HCT116 (cell line): ENCODE results near the gene RNF126. TPM values are rescaled to one million over a fixed set of nuclear protein-coding genes. Genes with fewer than 3 reads are reported as not detected.
A peak's percentile ranks its signal among the peaks of the same experiment; 100 is the strongest.

Experiments used
- ATAC-seq: fragments of 200-7000 bp; cut with Tn5 transposase; 2 replicates; pipeline ENCODE4 v1.9.1; 2020; ENCODE audit warnings: mild to moderate bottlenecking, moderate library complexity
- BruUV-seq: library from RNA; stranded (reverse); fragments of 400-500 nt; replicated peaks from 2 replicates; lab custom pipeline; 2021; lab: Mats Ljungman, UMichigan
- CTCF ChIA-PET: fragments of 300-600 bp; sonication (Branson Sonifier 250); formaldehyde crosslinking; loops from one replicate; lab custom pipeline; 2021; ENCODE audit warnings: antibody characterized with exemption; lab: Charles Lee
- POLR2A ChIA-PET: fragments of 300-600, 350-600 bp; sonication (Branson Sonifier 250); formaldehyde crosslinking; loops from one replicate; lab custom pipeline; 2021; ENCODE audit warnings: antibody characterized with exemption; lab: Charles Lee
- RAD21 ChIA-PET, 2 experiments: fragments of 300-600 bp; sonication (Branson Sonifier 250); formaldehyde crosslinking; loops; one replicate each; lab custom pipeline; 2023; ENCODE audit warnings: low total read pairs in 2 of 2; ENCODE audit not compliant: uncharacterized antibody in 2 of 2, unreplicated experiment in 2 of 2, low non-redundant PET in 1 of 2; lab: Charles Lee
- DNase-seq: peaks from one replicate; pipeline ENCODE4 v3.0.0-alpha.2; 2010; ENCODE audit warnings: low read depth, low spot score
- H2AFZ ChIP-seq: fragments of 200-600 bp; shearing (Covaris generic), sonication (generic); 2 replicates; pipeline ENCODE4 v1.6.1; 2017; ENCODE audit warnings: low read depth, mixed run types, mixed read lengths, antibody characterized with exemption, low read length; ENCODE audit not compliant: poor library complexity, severe bottlenecking
- H3K27ac ChIP-seq: 2 replicates; pipeline ENCODE4 v1.5.1; 2012; ENCODE audit warnings: low read depth, low read length
- H3K27me3 ChIP-seq: fragments of 200-600 bp; sonication (generic); 2 replicates; pipeline ENCODE4 v1.6.1; 2016; ENCODE audit warnings: mixed run types, low read length, mixed read lengths; ENCODE audit not compliant: insufficient read depth
- H3K36me3 ChIP-seq, 2 experiments: fragments of 200-500 bp in 1 of 2; fragments of 200-600 bp in 1 of 2; sonication (Bioruptor generic) in 1 of 2; sonication (generic) in 1 of 2; 2 replicates each; pipeline versions ENCODE4 v1.5.1 to v1.6.1; 2014 to 2016; ENCODE audit warnings: low read length in 2 of 2, inconsistent platforms in 1 of 2, mixed read lengths in 1 of 2, mixed run types in 1 of 2; ENCODE audit not compliant: insufficient read depth in 2 of 2, control insufficient read depth in 1 of 2
- H3K4me1 ChIP-seq, 2 experiments: fragments of 200-600 bp in 1 of 2; sonication (generic) in 1 of 2; 2 replicates each; pipeline versions ENCODE4 v1.5.1 to v1.6.1; 2012 to 2017; ENCODE audit warnings: low read length in 2 of 2, inconsistent platforms in 1 of 2, mild to moderate bottlenecking in 1 of 2, mixed read lengths in 1 of 2, mixed run types in 1 of 2, moderate library complexity in 1 of 2; ENCODE audit not compliant: insufficient read depth in 2 of 2, control insufficient read depth in 1 of 2
- H3K4me2 ChIP-seq: fragments of 200-600 bp; sonication (generic); 2 replicates; pipeline ENCODE4 v1.6.1; 2017; ENCODE audit warnings: mixed run types, low read length, mixed read lengths
- H3K4me3 ChIP-seq, 2 experiments: fragments of 200-600 bp in 1 of 2; sonication (generic) in 1 of 2; replicated peaks in 1 of 2; 2 replicates each; pipeline ENCODE4 v1.5.1; 2011 to 2016; ENCODE audit warnings: low read length in 2 of 2, control low read depth in 1 of 2, low read depth in 1 of 2, mild to moderate bottlenecking in 1 of 2, mixed read lengths in 1 of 2, mixed run types in 1 of 2
- H3K79me2 ChIP-seq: fragments of 200-600 bp; sonication (generic); 2 replicates; pipeline ENCODE4 v1.6.1; 2017; ENCODE audit warnings: mild to moderate bottlenecking, mixed run types, low read length, moderate library complexity, mixed read lengths; ENCODE audit not compliant: insufficient read depth
- H3K9ac ChIP-seq: fragments of 200-600 bp; sonication (generic); 2 replicates; pipeline ENCODE4 v1.6.1; 2016; ENCODE audit warnings: low read length, mixed read lengths
- H3K9me2 ChIP-seq: fragments of 200-600 bp; sonication (generic), shearing (Covaris generic); 2 replicates; pipeline ENCODE4 v1.6.1; 2017; ENCODE audit warnings: mixed run types, mild to moderate bottlenecking, moderate library complexity; ENCODE audit not compliant: insufficient read depth
- H3K9me3 ChIP-seq, 2 experiments: fragments of 200-500 bp in 1 of 2; fragments of 200-600 bp in 1 of 2; sonication (Bioruptor generic) in 1 of 2; sonication (generic) in 1 of 2; 2 replicates each; pipeline ENCODE4 v1.6.1; 2014 to 2017; ENCODE audit warnings: low read length in 2 of 2, mixed read lengths in 2 of 2, inconsistent platforms in 1 of 2, low read depth in 1 of 2, mild to moderate bottlenecking in 1 of 2, mixed run types in 1 of 2, moderate library complexity in 1 of 2; ENCODE audit not compliant: control insufficient read depth in 1 of 2, insufficient read depth in 1 of 2
- H4K20me1 ChIP-seq: fragments of 200-600 bp; sonication (generic), shearing (Covaris generic); 2 replicates; pipeline ENCODE4 v1.6.1; 2017; ENCODE audit warnings: mixed run types, mild to moderate bottlenecking, moderate library complexity; ENCODE audit not compliant: insufficient read depth
- CBX3 ChIP-seq: IDR thresholded peaks from 2 replicates; pipeline ENCODE4 v1.6.1; 2012; ENCODE audit warnings: low read depth
- ELF1 ChIP-seq: IDR thresholded peaks from 2 replicates; pipeline ENCODE4 v1.6.1; 2012; ENCODE audit warnings: low read depth, borderline replicate concordance
- FOSL1 ChIP-seq: IDR thresholded peaks from 2 replicates; pipeline ENCODE4 v1.6.1; 2012; ENCODE audit warnings: low read depth
- JUND ChIP-seq: IDR thresholded peaks from 2 replicates; pipeline ENCODE4 v1.6.1; 2012
- RAD21 ChIP-seq: IDR thresholded peaks from 2 replicates; pipeline ENCODE4 v1.6.1; 2012; ENCODE audit warnings: low read depth, mild to moderate bottlenecking
- SIN3A ChIP-seq: IDR thresholded peaks from 2 replicates; pipeline ENCODE4 v1.6.1; 2012; ENCODE audit warnings: low read depth
- ZFX ChIP-seq: fragments of 450-650 bp; IDR thresholded peaks from 2 replicates; pipeline ENCODE4 v1.6.1; 2017
- ZNF274 ChIP-seq: fragments of 200-500 bp; sonication (Bioruptor generic); IDR thresholded peaks from 2 replicates; pipeline ENCODE4 v1.6.1; 2014; ENCODE audit warnings: mild to moderate bottlenecking, low read depth, low read length, inconsistent platforms
- intact Hi-C: fragments of 100-400 bp; cut with micrococcal nuclease; formaldehyde crosslinking; loops from 2 replicates; pipeline ENCODE4 v1.10.0; 2022
- total RNA-seq: library from RNA; stranded (reverse); gene quantifications from one replicate; pipeline ENCODE4 v1.2.1, GENCODE V29; 2021; ENCODE audit not compliant: unreplicated experiment
- TF ChIP-seq, protein P1 (sequence below): IDR thresholded peaks from 2 replicates; pipeline ENCODE4 v1.6.1; 2012

Gene RNF126
- total RNA-seq, 1 experiment from 2014 or later = 93.8 TPM

DNA sequence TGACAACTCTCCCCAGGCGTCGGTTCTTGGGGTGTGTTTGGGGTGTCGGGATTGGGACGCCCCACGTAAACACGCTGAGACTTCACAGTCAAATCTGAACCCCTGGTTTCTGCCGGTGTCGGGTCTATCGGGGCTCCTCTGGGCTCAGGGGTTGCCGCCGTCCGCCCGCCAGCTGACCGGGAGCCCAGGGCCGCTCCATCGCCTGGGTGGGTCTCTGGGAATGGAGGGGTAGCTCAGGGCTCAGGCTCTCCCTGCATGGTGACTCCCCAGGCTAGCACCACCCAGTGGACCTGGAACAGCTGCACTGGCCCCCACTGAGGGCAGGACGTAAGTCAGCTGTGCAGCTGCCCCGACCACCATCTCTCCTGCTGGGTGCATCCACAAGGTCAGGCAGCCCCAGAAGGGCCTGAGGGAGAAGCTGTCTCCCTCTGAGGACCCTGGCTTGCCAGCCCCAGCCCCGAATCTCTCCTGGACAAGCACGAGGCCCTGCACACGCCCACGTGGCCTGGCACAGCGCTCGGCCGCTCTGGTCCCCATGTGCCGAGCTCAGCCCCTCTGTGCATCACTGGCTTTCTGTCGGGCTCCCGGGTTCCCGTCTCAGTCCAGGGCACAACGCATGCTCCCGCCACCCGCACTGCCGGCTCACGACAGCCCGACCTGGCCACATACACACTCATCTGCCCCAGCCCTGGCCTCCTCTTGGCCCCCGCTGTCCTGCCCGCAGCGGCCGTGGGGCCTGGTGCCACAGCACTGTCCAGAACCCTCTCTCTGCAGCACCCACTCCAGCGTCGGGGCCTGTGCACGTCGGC, 6.1 kb downstream of the RNF126 start:
- Histone ChIP-seq H2AFZ (no peak overlapping the region), H4K20me1 (peaks cover 4% of the 10 kb centered on the region; the same call in 1 of the 2 replicates), H3K4me1 (peaks cover 4 to 14% of the 10 kb centered on the region in 2 experiments), H3K79me2 (peaks cover 100% of the 10 kb centered on the region), H3K27me3 (no peaks in the 10 kb centered on the region), H3K9ac (no peak overlapping the region), H3K27ac (no peak overlapping the region), H3K9me2 (no peaks in the 10 kb centered on the region), H3K4me2 (no peak overlapping the region), H3K9me3 (no peaks in the 10 kb centered on the region), H3K4me3 (no peak overlapping the region), H3K36me3 (peaks cover 3 to 36% of the 10 kb centered on the region in 2 experiments; a peak in 3 of 4 replicates)
- ChIA-PET CTCF (no interaction called here), RAD21 (no interaction called here), POLR2A (no interaction called here)
- no TSS peak for BruUV-seq
- intact Hi-C loops = no loop called here
- TF ChIP-seq ZNF274 = no peak
- ATAC-seq (peak; percentile 26; the same call in 1 of the 2 replicates), DNase-seq (no peak)

DNA sequence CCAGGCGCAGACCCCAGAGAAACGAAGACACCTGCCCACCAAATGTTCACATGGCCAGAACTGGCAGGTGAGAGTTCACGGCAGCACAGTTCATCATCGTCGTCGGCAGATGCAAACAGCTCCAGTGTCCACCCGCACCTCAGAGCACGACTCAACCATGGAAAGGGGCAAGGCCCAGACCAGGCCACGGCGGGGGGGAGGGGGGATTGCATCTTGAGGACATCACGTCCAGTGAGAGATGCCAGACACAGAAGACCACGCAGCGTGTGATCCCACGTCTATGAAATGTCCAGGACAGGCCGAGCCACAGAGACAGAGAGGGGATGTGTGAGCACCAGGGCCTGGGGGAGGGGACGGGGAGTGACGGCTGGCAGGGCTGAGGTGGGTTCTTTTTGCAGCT, 7.3 kb downstream of the RNF126 start:
- TF ChIP-seq ELF1 = no peak
- TF ChIP-seq JUND = no peak
- TF ChIP-seq, protein P1, sequence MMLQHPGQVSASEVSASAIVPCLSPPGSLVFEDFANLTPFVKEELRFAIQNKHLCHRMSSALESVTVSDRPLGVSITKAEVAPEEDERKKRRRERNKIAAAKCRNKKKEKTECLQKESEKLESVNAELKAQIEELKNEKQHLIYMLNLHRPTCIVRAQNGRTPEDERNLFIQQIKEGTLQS = no peak
- TF ChIP-seq CBX3 = no peak
- TF ChIP-seq FOSL1 = no peak
- TF ChIP-seq ZFX = no peak
- TF ChIP-seq RAD21 = no peak
- no peak for TF ChIP-seq SIN3A
- POLR2A ChIA-PET = no interaction called here
- Histone ChIP-seq H4K20me1 (no peaks in the 10 kb centered on the region), H2AFZ (no peak overlapping the region), H3K27me3 (no peaks in the 10 kb centered on the region), H3K36me3 (peaks cover 9 to 42% of the 10 kb centered on the region in 2 experiments; a peak in 3 of 4 replicates), H3K4me3 (no peak overlapping the region), H3K79me2 (peaks cover 100% of the 10 kb centered on the region), H3K27ac (no peak overlapping the region), H3K9me2 (no peaks in the 10 kb centered on the region), H3K4me2 (no peak overlapping the region), H3K4me1 (peaks cover 0 to 3% of the 10 kb centered on the region in 2 experiments; a peak in 3 of 4 replicates), H3K9me3 (no peaks in the 10 kb centered on the region), H3K9ac (no peak overlapping the region)
- ATAC-seq = no peak
- no peak for DNase-seq
- CTCF ChIA-PET = no interaction called here
- no TSS peak for BruUV-seq
- intact Hi-C loops = no loop called here
- RAD21 ChIA-PET = no interaction called here
